NCI-H1417 (cell line): ENCODE results near the gene NDEL1.
A peak's percentile ranks its signal among the peaks of the same experiment; 100 is the strongest.

ENCODE experiments used
- DNase-seq, 3 experiments: peaks; one replicate each; lab custom pipeline; 2025; lab: John Stamatoyannopoulos, UW

Gene NDEL1

DNA sequence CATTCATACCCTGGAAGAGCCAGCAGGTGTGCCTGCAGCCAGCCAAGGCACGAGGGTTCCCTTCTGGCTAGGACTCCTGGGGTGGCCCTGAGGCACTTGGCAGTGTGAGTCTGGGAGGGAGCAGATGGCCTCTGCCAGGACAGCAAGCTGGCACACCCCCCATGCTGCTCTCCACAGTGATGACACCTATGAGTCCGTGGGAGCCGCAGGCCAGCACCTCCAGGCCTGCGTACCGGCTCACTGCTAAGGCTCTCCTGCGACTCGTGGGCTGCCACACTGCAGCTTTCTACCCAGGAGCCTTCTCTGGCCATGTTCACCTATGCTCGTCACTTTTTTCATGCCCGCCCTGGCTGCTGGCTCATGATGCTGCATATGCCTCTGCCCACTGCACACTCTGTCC, 68.1 kb downstream of the NDEL1 start:
- peak in 2 of 3 experiments; percentile 4 to 41 for DNase-seq

GRCh38 chr17:8504460-8505207, 69.0 kb downstream of the NDEL1 start:
- DNase-seq: no peak

- no peak for DNase-seq
Observed at GRCh38 chr17:8506145-8506544, 70.5 kb downstream of the NDEL1 start.

- DNase-seq: no peak
Observed at GRCh38 chr17:8514801-8515200, 79.1 kb downstream of the NDEL1 start.
